Measurements from ENCODE around the gene UNC45A. TPM values are rescaled to one million over a fixed set of nuclear protein-coding genes. Genes with fewer than 3 reads are reported as not detected.

The UNC45A gene
- total RNA-seq, 1 experiment from 2014 or later = 84.4 TPM

DNA sequence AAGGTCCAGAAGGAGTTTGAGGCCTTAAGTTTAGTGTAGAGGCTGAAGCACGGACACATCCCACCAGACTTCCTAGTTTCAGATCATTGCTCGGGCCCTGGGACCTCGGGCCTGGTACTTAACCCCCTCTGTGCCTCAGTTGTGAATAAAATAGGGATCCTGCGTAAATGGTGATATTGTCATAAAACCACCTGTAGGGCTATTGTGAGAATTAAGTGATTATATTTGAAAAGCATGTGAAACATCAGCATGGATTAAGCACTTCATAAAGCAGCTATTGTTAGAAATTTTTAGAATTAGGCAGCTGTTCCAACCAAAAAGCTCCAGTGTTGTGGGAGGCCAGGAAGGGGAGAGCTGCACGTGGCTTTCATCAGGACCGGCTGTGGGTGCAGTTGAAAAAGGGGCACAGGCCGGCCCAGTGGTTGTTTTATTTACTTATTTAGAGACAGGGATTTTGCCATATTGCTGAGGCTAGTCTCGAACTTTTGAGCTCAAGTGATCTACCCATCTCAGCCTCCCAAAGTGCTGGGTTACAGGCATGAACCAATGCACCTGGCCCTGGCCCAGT is 24.0 kb downstream of the UNC45A start:
- POLR2A ChIA-PET = interaction anchor here (0.6 kb wide), 1 partner anchor 138 kb away, joined by 3 read pairs; no protein-coding TSS in a partner anchor
- in situ Hi-C loops (cut with HindIII; ENCODE audit: low pct_unique_long_range_greater_than_20kb, low sequenced_read_pairs) = no loop called here
- Histone ChIP-seq H3K4me3 (ENCODE audit: low read depth in 2 of 2, low read length in 2 of 2) (no peak overlapping the region), H3K36me3 (ENCODE audit: control insufficient read depth, insufficient read depth, low read length) (peaks cover 2% of the 10 kb centered on the region), H3K4me1 (ENCODE audit: control insufficient read depth, insufficient read depth, low read length) (peaks cover 17% of the 10 kb centered on the region), H3K27me3 (ENCODE audit: control insufficient read depth, insufficient read depth, low read length) (no peaks in the 10 kb centered on the region), H3K27ac (ENCODE audit: low read length) (no peak overlapping the region), H3K9me3 (ENCODE audit: control insufficient read depth, insufficient read depth, low read depth, low read length) (no peaks in the 10 kb centered on the region)
- TF ChIP-seq POLR2AphosphoS5 (IDR thresholded peaks at IDR 0.05; ENCODE audit: low read depth, low read length) (no peak), CTCF (IDR thresholded peaks at IDR 0.05) (no peak), SIN3A (IDR thresholded peaks at IDR 0.05; ENCODE audit: borderline replicate concordance, insufficient read depth, low read depth, low read length) (no peak)
- TF ChIP-seq, protein P1, sequence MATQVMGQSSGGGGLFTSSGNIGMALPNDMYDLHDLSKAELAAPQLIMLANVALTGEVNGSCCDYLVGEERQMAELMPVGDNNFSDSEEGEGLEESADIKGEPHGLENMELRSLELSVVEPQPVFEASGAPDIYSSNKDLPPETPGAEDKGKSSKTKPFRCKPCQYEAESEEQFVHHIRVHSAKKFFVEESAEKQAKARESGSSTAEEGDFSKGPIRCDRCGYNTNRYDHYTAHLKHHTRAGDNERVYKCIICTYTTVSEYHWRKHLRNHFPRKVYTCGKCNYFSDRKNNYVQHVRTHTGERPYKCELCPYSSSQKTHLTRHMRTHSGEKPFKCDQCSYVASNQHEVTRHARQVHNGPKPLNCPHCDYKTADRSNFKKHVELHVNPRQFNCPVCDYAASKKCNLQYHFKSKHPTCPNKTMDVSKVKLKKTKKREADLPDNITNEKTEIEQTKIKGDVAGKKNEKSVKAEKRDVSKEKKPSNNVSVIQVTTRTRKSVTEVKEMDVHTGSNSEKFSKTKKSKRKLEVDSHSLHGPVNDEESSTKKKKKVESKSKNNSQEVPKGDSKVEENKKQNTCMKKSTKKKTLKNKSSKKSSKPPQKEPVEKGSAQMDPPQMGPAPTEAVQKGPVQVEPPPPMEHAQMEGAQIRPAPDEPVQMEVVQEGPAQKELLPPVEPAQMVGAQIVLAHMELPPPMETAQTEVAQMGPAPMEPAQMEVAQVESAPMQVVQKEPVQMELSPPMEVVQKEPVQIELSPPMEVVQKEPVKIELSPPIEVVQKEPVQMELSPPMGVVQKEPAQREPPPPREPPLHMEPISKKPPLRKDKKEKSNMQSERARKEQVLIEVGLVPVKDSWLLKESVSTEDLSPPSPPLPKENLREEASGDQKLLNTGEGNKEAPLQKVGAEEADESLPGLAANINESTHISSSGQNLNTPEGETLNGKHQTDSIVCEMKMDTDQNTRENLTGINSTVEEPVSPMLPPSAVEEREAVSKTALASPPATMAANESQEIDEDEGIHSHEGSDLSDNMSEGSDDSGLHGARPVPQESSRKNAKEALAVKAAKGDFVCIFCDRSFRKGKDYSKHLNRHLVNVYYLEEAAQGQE (IDR thresholded peaks at IDR 0.05; ENCODE audit: insufficient read depth in 1 of 2, low read depth in 2 of 2, low read length in 1 of 2) = no peak
- no TSS peak for BruUV-seq (replicated peaks)
- CTCF ChIA-PET = interaction anchor here (0.7 kb wide), 1 partner anchor 287 kb away, joined by 3 read pairs; no protein-coding TSS in a partner anchor
- intact Hi-C loops (cut with micrococcal nuclease; ENCODE audit: unreplicated experiment) = no loop called here
- DNase-seq (ENCODE audit: low read depth, low spot score) (no peak), ATAC-seq (no peak)

- Histone ChIP-seq H3K9me3 (ENCODE audit: control insufficient read depth, insufficient read depth, low read depth, low read length) (no peaks in the 10 kb centered on the region), H3K4me1 (ENCODE audit: control insufficient read depth, insufficient read depth, low read length) (peaks cover 14% of the 10 kb centered on the region), H3K27me3 (ENCODE audit: control insufficient read depth, insufficient read depth, low read length) (no peaks in the 10 kb centered on the region), H3K27ac (ENCODE audit: low read length) (no peak overlapping the region), H3K4me3 (ENCODE audit: low read depth in 2 of 2, low read length in 2 of 2) (no peak overlapping the region), H3K36me3 (ENCODE audit: control insufficient read depth, insufficient read depth, low read length) (peaks cover 6% of the 10 kb centered on the region)
- TF ChIP-seq SIN3A (IDR thresholded peaks at IDR 0.05; ENCODE audit: borderline replicate concordance, insufficient read depth, low read depth, low read length) (no peak), POLR2AphosphoS5 (IDR thresholded peaks at IDR 0.05; ENCODE audit: low read depth, low read length) (no peak), CTCF (IDR thresholded peaks at IDR 0.05) (no peak), TCF7L2 (IDR thresholded peaks at IDR 0.05; ENCODE audit: low read depth, low read length) (no peak)
- TF ChIP-seq, protein P1 (IDR thresholded peaks at IDR 0.05; ENCODE audit: insufficient read depth in 1 of 2, low read depth in 2 of 2, low read length in 1 of 2) = no peak
- BruUV-seq (replicated peaks) = no TSS peak
- ATAC-seq (no peak), DNase-seq (ENCODE audit: low read depth, low spot score) (no peak)
- CTCF ChIA-PET = no interaction called here
- in situ Hi-C loops (cut with HindIII; ENCODE audit: low pct_unique_long_range_greater_than_20kb, low sequenced_read_pairs) (no loop called here), intact Hi-C loops (cut with micrococcal nuclease; ENCODE audit: unreplicated experiment) (no loop called here)
- POLR2A ChIA-PET = no interaction called here
Observed at GRCh38 chr15:90959894-90960293, 24.8 kb downstream of the UNC45A start.

Measured in Panc1 (cell line).